Activated T-cell treated with anti-CD3 and anti-CD28 coated beads for 48 hours (primary cell): ENCODE data around the gene PPM1E.
"Not testable (repeated sequence)": the region's sequence is repeated elsewhere in the genome, so short reads cannot be mapped to it uniquely, and the experiment has no call there.

Source experiments
- DNase-seq: peaks from one replicate; pipeline ENCODE4 v3.0.0-alpha.2; 2020; ENCODE audit warnings: low read depth

PPM1E gene

DNA sequence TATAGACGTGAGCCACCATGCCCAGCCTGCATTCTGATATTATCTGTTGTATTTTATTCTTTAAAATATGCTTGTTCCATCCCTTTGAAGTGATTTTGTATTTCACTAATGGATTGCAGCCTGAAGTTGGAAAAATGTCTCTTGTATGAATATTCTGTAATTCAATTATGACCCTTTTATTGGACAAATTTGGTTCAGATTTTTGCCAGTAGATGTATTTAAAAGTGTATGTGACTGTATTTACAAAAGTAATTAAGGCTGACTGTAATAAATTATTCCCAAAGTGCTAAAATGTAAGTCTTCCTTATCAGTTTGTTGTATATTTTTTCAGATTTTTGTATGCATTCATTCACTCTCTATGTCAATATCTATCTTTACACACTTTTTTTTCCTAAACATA lies 23.8 kb downstream of the PPM1E start:
- DNase-seq, result no peak

DNA sequence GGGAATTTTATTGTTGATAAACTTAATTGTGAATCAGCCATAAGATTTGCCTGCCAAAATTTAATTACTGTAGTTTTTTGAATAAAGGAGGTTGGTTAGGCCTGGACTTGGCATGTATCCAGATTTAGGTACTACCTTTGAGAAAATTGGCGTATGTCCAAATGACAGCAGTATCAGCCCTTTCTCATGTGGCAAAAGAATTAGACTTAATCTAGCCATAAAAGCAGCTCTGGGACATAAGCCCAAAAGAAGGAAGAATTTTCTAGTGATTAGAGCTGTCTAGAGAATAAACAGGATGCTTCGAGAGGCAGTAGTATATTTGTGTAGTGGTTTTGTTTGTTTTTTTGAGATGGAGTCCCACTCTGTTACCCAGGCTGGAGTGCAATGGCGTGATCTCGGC lies 27.7 kb downstream of the PPM1E start:
- DNase-seq, result no peak

DNA sequence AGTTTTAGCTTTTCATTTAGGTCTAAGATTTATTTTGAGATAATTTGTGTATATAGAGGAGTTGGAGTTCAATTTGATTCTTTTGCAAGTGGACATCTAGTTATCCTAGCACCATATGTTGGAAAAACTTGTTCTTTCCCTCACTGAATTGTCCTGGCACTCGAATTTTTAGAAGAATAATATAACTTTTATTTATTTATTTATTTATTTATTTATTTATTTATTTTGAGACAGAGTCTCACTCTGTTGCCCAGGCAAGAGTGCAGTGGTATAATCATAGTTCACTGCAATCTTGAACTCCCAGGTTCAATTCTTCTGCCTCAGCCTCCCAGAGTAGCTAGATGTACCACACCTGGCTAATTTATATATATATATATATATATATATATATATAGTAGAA lies 29.4 kb downstream of the PPM1E start:
- no peak for DNase-seq

- DNase-seq, result no peak
Observed at GRCh38 chr17:58786586-58787295, 31.1 kb downstream of the PPM1E start.

- no peak for DNase-seq
Observed at GRCh38 chr17:58788199-58788598, 32.5 kb downstream of the PPM1E start.

GRCh38 chr17:58789160-58789559 lies 33.5 kb downstream of the PPM1E start:
- DNase-seq, result no peak

GRCh38 chr17:58789831-58790230 lies 34.2 kb downstream of the PPM1E start:
- no peak for DNase-seq

DNA sequence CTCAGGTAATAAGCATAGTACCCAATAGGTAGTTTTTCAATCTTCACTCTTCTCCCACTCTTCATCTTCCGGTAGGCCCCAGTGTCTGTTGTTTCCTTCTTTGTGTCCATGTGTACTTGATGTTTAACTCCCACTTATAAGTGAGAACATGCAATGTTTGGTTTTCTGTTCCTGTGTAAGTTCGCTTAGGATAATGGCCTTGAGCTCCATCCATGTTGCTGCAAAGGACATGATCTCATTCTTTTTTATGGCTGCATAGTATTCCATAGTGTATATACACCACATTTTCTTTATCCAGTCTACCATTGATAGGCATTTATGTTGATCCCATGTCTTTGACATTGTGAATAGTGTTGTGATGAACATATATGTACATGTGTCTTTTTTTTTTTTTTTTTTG lies 38.9 kb downstream of the PPM1E start:
- not testable (repeated sequence) for DNase-seq

DNA sequence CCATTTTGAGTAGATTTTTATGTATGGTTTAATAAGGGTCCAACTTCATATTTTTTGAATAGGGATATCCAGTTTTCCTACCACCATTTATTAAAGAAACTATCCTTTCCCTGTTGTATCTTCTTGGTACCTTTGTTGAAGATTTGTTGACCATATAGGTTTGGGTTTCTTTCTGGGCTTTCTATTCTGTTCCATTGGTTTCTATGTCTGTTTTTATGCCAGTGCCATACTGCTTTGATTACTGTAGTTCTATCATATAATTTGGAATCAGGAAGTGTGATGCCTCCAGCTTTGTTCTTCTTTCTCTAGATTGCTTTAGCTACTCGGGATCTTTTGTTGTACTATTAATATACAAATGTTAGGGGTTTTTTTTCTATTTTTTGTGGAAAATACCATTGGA lies 46.5 kb downstream of the PPM1E start:
- DNase-seq, result no peak

DNA sequence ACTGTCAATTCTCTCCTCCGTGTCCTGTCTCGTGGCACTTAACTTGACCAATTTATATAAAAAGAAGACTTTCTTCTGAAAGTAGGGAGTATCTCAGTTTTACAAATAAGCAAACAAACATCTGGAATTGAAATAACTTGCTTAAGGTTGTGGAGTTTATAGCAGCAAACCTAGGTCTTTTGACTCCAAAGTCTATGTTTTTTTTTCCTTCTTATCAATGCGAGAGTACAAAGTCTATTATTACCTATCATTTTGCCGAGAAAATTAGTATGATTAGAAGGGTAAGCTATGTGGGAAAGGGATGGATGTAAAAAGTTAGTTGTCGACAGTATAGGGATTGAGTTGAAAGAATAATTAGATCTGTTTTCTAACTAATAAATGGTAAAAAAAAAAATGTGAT lies 50.4 kb downstream of the PPM1E start:
- DNase-seq, result no peak

- no peak for DNase-seq
Observed at GRCh38 chr17:58808609-58809563, 53.2 kb downstream of the PPM1E start.

- no peak for DNase-seq
Observed at GRCh38 chr17:58809564-58809936, 53.9 kb downstream of the PPM1E start.

GRCh38 chr17:58811290-58811689 lies 55.6 kb downstream of the PPM1E start:
- no peak for DNase-seq

GRCh38 chr17:58813712-58814111 lies 58.1 kb downstream of the PPM1E start:
- DNase-seq, result no peak

DNA sequence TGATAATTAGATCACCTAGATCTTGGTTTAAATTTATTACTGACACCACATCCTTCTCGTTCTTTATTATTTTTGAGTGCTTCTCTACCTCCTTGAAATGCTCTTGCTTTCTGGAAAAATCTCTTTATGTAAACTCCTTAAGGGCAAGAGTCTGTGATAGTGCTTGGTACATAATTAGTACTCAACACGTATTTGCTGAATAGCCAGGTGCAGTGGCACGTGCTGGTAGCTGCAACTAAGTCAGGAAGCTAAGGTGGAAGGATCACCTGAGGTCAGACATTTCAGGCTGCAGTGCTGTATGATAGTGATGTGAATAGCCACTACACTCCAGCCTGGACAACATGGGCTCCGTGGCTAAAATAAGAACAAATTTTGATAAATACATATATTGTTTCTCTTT lies 63.0 kb downstream of the PPM1E start:
- no peak for DNase-seq

- no peak for DNase-seq
Observed at GRCh38 chr17:58822148-58823050, 66.7 kb downstream of the PPM1E start.

DNA sequence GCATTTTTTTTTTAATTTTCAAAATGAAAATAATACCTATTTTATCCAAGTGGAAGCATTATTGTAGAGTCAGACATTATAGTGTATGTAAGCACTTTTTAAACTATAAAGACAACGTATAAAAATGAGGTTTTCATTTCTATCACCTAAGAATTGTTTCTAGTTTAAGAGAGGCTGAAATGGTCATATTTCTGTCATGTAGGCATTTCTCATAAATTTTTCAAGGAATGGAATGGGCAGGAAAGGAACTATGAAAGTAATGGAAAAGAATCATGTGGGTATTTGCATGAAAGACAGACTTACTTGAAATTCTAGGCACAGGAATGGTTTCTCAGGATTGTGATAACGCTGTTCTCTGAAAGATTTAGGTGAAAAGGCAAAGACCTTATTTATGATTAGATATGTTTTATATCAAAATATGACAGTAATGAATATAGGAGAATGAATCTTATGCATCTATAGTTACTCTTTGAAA lies 67.4 kb downstream of the PPM1E start:
- no peak for DNase-seq

DNA sequence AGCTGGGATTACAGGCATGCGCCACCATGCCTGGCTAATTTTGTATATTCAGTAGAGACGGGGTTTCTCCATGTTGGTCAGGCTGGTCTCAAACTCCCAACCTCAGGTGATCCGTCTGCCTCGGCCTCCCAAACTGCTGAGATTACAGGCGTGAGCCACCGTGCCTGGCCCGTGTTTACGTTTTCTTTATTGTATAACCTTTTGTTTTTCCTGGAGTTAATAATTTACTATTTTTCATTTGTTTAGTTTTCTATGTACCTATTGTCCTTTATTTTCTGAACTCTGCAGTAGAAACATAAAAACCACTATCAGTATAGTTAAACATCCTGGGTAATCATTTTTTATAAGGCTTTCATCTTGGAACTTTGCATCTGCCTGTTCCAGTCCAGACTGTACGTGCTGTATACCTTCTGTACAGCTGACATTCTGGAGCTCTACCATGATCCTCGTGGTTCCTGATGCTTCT lies 73.6 kb downstream of the PPM1E start:
- DNase-seq, result no peak

DNA sequence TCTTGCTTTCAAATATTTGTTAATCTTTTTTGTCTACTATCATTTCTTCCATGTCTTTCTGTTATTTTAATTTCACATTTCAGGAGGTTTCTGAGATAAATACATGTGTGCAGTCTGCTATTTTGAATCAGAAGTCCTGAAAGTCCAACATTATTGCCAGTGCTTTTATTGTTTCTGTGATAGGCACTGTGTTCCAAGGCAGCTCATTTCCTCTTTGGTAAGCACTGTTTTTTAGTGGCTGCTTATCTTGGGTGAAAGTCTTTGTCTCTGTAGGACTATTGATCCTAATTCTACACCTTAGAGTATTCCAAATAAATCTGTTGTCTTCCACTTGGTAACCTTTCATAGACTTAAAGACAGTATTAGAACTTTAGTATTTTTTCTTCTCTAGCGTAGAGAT lies 76.1 kb downstream of the PPM1E start:
- DNase-seq, result no peak

DNA sequence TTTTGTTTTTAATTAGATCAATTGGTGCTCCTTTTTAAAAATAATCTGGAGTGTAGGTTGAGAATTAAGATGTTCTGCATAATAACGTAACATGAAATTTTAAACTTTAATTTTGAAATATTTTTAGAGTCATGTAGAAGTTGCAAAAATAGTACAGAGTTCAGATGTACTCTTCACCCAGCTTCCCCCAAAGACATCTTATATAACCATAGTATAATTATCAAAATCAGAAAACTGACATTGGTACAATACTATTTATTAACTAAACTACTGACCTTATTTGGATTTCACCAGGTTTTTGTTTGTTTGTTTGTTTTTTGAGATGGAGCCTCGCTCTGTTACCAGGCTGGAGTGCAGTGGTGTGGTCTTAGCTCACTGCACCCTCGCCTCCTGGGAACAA lies 76.9 kb downstream of the PPM1E start:
- no peak for DNase-seq

DNA sequence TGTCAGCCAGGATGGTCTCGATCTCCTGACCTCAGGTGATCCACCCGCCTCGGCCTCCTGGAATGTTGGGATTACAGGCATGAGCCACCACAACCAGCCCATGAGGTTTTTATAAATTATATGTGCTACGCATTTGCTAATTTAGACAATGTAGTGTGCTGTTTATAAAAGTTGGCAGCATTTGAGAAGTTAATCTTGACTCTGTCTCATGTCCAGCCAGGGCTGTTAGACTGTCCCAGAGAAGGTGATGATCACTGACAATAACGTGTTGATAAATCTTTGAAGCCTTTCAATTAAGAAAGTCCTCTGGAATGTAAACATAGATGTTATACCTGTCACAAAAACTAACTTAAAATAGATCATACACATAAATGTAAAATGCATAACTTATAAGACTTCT lies 82.0 kb downstream of the PPM1E start:
- DNase-seq, result no peak
